ENCODE data around the gene NKX6-2. TPM values are rescaled to one million over a fixed set of nuclear protein-coding genes. Genes with fewer than 3 reads are reported as not detected.
"Not testable (repeated sequence)": the region's sequence is repeated elsewhere in the genome, so short reads cannot be mapped to it uniquely, and the experiment has no call there.

Gene NKX6-2
- 10 to 100 TPM in 1 of 4 donors, 1 to 10 TPM in 3; 5.7 to 10.3 (median 8.3) TPM for polyA plus RNA-seq (ENCODE audit: insufficient read length in 4 of 4)

GRCh38 chr10:132785723-132786475 is at the start of gene NKX6-2:
Gene NKX6-2 (minus strand): TSS chr10:132786147. CDS start chr10:132785948, 199 bp downstream.
- no peak for DNase-seq (ENCODE audit: low read depth in 4 of 4, low spot score in 2 of 4)

DNA sequence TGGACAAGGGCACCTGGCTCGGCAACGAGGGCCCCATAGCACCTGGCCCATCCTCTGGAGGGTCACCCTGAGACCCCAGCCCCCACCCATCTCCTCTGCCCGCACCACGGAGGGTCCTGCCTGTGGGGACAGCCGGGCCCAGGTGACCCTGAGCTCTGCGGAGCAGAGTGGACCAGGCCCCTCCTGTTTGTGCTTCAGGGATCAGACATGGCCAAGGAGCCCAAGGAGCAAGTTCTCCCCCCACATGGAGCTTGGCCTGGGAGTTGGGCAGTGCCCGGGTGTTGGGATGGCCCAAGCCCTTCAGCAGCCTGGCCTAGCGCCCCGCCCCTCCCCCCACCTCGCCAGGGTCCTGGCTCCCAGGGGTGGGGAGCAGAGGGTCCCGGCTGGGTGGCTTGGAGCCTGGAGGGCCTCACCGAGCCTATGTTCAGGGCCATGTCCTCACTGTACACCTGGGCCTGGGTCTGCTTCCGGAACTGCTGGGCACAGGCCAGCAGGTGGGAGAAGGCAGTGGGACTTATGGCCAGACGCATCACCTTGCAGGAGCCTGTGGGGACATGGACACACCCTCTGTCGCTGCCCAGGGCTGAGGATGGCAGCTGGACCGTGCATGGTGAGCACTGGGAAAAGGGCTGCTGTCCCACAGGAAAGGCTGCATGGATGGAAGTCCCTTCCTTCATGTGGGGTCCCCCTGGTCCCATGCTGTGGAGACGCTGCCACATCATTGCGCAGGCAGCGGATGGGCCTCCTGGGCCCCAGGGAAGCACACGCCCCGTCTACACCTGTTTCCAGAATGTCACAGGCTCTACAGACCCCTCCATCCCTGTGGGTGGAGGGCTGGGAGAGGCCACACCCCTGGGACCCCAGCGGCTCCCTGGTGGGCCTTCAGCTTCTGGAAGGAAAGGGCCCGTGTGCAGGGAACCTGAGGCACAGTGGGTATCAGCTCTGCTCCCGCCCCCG is 49.2 kb upstream of the NKX6-2 start:
- DNase-seq (ENCODE audit: low read depth in 4 of 4, low spot score in 2 of 4): no peak

GRCh38 chr10:132834311-132834761 is 48.4 kb upstream of the NKX6-2 start:
- no peak for DNase-seq (ENCODE audit: low read depth in 4 of 4, low spot score in 2 of 4)

DNA sequence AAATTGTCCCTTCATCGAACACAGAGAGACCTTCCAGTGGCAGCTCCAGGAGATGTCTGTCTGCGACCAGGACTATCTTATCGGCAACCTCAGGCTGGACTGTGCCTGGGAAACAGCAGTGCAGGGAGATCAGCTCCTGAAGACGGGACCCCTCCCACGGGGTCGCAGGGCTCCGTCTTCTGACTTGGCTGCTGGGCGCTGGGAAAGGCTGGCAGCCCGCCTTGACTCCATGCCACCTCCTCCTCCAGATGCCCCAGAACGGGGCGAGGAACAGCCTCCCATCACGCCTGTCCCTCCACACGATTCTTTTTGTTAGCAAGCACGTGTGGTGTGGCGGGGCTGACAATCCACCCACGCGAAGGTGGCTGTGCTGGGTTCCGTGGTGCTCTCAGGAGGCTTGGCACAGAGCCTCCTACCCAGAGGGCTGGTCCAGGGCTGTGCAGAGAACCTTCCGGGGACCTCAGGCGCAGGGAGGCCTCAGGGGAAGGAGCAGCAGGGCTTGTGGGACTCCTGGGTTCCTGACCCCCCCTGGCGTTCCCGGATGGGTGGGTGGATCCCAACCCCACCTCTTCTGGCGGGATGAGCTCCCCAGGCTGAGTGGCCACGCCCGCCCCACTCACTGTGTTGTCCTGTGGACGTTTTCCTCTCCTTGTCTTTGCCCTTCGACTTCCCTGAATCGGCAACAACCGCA is 47.6 kb upstream of the NKX6-2 start:
- DNase-seq (ENCODE audit: low read depth in 4 of 4, low spot score in 2 of 4): no peak

DNA sequence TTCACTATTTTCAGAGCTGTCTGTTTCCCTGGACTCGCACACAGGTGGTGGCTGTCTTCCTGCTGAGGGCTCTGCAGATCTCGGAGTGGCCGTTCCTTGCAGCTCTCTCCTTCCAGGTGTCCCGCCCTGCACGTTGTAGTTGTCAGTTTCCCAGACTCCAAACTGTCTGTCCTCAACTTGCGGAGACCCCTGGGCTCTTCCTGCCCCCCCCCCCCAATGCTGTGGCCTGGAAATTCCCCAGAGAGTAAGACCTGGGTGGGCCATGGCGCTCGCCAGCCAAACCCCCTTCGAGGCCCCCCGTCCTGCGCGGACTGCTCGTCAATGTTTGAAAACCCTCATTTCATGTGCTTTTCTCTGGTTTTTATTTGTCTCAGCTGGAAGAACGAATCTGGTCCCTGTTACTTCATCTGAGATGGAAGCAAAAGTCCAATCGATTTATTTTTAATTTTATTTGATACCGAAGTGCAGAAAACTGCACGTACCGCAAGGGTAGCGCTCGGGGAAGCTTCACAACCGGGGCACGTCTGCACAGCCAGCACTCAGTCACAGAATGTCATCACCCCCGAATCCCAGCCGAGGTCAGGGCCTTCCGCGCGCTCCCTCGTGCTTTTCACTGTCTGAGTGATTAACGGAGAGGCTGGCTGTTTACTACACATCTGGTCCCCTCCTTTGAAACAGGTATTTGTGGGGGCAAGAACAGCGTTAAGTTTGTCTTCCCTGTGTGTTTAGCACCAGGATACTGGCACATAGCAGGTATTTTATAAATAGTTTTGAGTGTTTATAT is 46.4 kb upstream of the NKX6-2 start:
- DNase-seq (ENCODE audit: low read depth in 4 of 4, low spot score in 2 of 4): no peak

DNA sequence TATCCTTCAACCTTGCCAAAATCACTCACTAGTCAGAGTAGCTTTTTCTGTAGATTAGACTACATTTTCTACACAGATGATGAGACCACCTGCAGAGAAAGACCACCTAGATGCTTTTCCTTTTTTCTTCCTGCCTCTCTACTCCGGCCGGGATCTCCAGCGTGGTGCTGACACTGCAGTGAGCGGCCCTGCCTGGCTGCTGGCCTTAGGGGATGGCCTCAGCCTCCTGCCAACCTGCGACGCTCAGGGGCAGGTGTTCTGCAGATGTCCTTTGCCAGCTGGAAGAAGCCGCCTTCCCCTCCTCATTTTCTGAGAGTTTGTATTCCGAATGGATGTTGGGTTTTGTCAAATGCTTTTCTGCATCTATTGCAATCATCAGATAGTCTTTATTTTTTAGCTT is 43.5 kb upstream of the NKX6-2 start:
- no peak for DNase-seq (ENCODE audit: low read depth in 4 of 4, low spot score in 2 of 4)

DNA sequence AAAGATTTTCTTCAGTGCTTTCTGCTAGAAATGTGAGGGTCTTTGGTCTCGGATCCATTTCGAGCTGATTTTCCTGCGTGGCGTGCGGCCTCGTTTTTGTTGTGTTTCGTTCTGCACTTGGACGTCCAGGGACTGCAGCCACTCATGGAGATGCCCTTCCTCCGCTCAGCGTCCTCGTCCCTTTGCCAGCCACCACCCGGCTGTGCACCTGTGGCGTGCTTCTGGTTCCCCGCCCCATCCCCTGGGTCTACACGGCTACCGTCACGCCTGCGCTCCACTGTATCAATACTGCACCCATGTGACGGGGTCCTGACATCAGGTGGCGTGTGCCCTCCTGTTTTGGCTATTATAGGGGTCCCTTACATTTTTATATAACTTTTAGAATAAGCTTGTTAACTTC is 42.7 kb upstream of the NKX6-2 start:
- DNase-seq (ENCODE audit: low read depth in 4 of 4, low spot score in 2 of 4): no peak

DNA sequence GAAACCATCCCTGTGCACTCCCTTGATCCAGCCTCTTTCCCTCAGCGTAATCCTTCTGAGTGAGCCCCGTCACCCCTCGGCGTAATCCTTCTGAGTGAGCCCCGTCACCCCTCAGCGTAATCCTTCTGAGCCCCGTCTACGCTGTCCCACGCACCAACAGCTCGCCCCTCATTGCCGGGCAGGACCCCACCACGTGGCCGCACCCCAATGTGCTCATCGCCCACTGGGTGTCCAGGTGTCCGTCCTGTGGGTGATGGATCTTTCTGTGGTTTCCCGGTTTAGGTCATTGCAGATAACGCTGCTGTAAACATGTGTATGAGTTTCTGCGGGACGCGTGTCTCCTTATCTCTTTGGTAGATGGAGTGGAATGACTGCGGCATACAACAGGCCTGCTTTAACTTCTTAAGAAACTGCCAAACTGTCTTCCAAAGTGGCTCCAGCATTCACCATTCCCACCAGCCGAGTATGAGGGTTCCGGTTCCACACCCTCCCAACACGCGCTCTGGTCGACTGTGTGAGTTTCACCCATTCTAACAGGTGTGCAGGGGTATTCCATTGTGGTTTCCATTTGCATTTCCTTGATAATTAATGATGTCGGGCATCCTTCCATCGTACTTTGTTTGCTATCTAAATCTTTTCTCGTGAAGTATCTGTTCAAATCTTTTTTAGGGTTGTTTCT is 42.1 kb upstream of the NKX6-2 start:
- DNase-seq (ENCODE audit: low read depth in 4 of 4, low spot score in 2 of 4): no peak

- DNase-seq (ENCODE audit: low read depth in 4 of 4, low spot score in 2 of 4): no peak
Observed at GRCh38 chr10:132827423-132827789, 41.5 kb upstream of the NKX6-2 start.

- no peak for DNase-seq (ENCODE audit: low read depth in 4 of 4, low spot score in 2 of 4)
Observed at GRCh38 chr10:132826524-132827422, 40.8 kb upstream of the NKX6-2 start.

- not testable (repeated sequence) for DNase-seq (ENCODE audit: low read depth in 4 of 4, low spot score in 2 of 4)
Observed at GRCh38 chr10:132825783-132826523, 40.0 kb upstream of the NKX6-2 start.

DNA sequence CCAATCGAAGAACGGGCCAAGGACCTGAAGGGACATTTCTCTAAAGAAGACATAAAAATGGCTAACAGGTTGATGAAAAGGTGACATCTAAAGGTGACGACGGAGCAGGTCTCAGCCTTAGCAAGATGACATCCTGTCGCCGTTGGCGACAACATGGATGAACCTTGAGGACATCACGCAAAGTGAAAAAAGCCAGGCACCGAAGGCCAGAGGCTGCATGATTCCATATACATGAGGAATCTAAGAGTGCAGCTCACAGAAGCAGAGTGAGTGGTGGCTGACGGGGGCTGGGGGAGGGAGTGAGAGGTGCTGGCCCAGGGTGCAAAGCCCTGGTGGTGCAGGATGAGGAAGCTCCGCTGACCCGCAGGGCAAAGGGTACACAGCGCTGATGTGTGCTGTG is 34.1 kb upstream of the NKX6-2 start:
- no peak for DNase-seq (ENCODE audit: low read depth in 4 of 4, low spot score in 2 of 4)

- no peak for DNase-seq (ENCODE audit: low read depth in 4 of 4, low spot score in 2 of 4)
Observed at GRCh38 chr10:132817701-132818211, 31.8 kb upstream of the NKX6-2 start.

DNA sequence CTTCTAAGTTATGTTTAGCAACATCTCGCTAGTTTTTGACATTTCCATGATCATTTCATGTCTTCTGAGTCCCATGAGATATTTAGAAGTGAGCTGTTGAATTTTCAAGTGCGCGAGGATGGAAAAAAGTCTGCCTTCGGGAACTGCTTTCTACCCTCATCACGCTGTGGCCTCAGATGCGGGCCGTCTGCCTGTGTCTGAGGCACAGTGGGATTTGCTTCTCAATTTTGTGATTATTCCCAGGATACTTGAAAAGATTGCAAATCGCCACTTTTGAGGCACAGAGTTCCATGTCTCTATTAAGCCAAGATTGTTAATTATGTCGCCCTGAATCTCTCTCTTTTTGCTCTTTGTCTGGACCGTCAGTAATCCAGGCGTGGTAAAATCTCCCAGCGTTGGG is 30.8 kb upstream of the NKX6-2 start:
- no peak for DNase-seq (ENCODE audit: low read depth in 4 of 4, low spot score in 2 of 4)

- DNase-seq (ENCODE audit: low read depth in 4 of 4, low spot score in 2 of 4): no peak
Observed at GRCh38 chr10:132815168-132815857, 29.4 kb upstream of the NKX6-2 start.

DNA sequence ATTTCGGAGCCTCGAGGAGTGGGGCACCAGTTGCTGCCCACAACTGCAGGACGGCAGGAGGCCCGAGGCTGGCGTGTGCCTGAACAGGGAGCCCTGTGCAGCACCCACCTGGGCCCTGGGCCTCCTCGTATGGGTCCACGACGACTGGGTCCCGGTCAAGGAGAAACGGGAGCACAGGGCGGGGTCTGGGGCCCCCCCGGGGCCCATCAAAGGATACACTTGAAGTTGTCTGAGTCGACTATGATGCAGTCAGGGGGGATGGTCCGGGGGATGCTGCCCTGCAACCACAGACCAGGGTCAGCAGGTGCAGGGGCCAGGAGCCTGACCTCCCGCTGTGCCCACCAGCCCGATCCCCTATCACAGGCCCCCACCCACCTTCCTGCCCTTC is 28.5 kb upstream of the NKX6-2 start:
- DNase-seq (ENCODE audit: low read depth in 4 of 4, low spot score in 2 of 4): no peak
